Endothelial cell of umbilical vein (primary cell): ENCODE measurements around the gene VARS1. TPM values are rescaled to one million over a fixed set of nuclear protein-coding genes. Genes with fewer than 3 reads are reported as not detected.
"Not testable (repeated sequence)": the region's sequence is repeated elsewhere in the genome, so short reads cannot be mapped to it uniquely, and the experiment has no call there.

ENCODE experiments used
- BruUV-seq: library from RNA; stranded (reverse); fragments of 400-500 nt; replicated peaks from 2 replicates; lab custom pipeline; 2021; lab: Mats Ljungman, UMichigan
- CTCF ChIA-PET: fragments of 300-600, 350-600 bp; sonication (Branson Sonifier 250); formaldehyde crosslinking; loops from one replicate; lab custom pipeline; 2021; ENCODE audit warnings: antibody characterized with exemption, inconsistent platforms; lab: Charles Lee
- POLR2A ChIA-PET: fragments of 300-600, 350-600 bp; sonication (Branson Sonifier 250); formaldehyde crosslinking; loops from one replicate; lab custom pipeline; 2021; ENCODE audit warnings: antibody characterized with exemption, inconsistent platforms; lab: Charles Lee
- DNase-seq: peaks from one replicate; pipeline ENCODE4 v3.0.0-alpha.2; 2011; ENCODE audit warnings: low read depth, low spot score
- FAIRE-seq: peaks from 2 replicates; lab custom pipeline; 2011; peaks lifted over from hg19 to GRCh38; lab: Jason Lieb, UNC
- H2AFZ ChIP-seq: 2 replicates; pipeline ENCODE4 v1.6.0; 2012; ENCODE audit warnings: low read depth, low read length, control low read depth, inconsistent platforms
- H3K27ac ChIP-seq: 2 replicates; pipeline ENCODE4 v1.5.1; 2011; ENCODE audit warnings: low read depth, mild to moderate bottlenecking, control low read depth, low read length, moderate library complexity; ENCODE audit not compliant: insufficient read depth
- H3K27me3 ChIP-seq, 2 experiments: 2 replicates each; pipeline versions ENCODE4 v1.6.0 to v1.6.1; 2011; ENCODE audit warnings: low read length in 2 of 2, mixed read lengths in 1 of 2; ENCODE audit not compliant: control insufficient read depth in 2 of 2, insufficient read depth in 2 of 2
- H3K36me3 ChIP-seq, 2 experiments: 2 replicates in 1 of 2; 3 replicates in 1 of 2; pipeline ENCODE4 v1.5.1; 2011; ENCODE audit warnings: low read length in 2 of 2, mild to moderate bottlenecking in 1 of 2, moderate library complexity in 1 of 2; ENCODE audit not compliant: control insufficient read depth in 2 of 2, insufficient read depth in 2 of 2; ENCODE audit errors: extremely low read depth in 1 of 2
- H3K4me1 ChIP-seq: 3 replicates; pipeline ENCODE4 v1.5.1; 2011; ENCODE audit warnings: mild to moderate bottlenecking, low read length; ENCODE audit not compliant: control insufficient read depth, insufficient read depth; ENCODE audit errors: extremely low read depth
- H3K4me2 ChIP-seq: 2 replicates; pipeline ENCODE4 v1.6.1; 2011; ENCODE audit warnings: low read length, control low read depth, mixed read lengths; ENCODE audit not compliant: insufficient read depth
- H3K4me3 ChIP-seq, 3 experiments: fragments of 200-600 bp in 1 of 3; sonication (generic), shearing (Covaris generic) in 1 of 3; replicated peaks in 1 of 3; 2 replicates each; pipeline ENCODE4 v1.5.1; 2011 to 2016; ENCODE audit warnings: control low read depth in 3 of 3, low read length in 3 of 3, mild to moderate bottlenecking in 2 of 3, inconsistent platforms in 1 of 3, low read depth in 1 of 3, moderate library complexity in 1 of 3; ENCODE audit not compliant: insufficient read depth in 1 of 3
- H3K79me2 ChIP-seq: 2 replicates; pipeline ENCODE4 v1.6.0; 2012; ENCODE audit warnings: low read length, inconsistent platforms; ENCODE audit not compliant: control insufficient read depth, insufficient read depth
- H3K9ac ChIP-seq: replicated peaks from 2 replicates; pipeline ENCODE3; 2011; ENCODE audit warnings: low read length, control low read depth; ENCODE audit not compliant: insufficient read depth; ENCODE audit errors: extremely low read depth
- H3K9me1 ChIP-seq: replicated peaks from 3 replicates; pipeline ENCODE4 v1.6.0; 2011; ENCODE audit warnings: mild to moderate bottlenecking, low read length; ENCODE audit not compliant: control insufficient read depth, insufficient read depth; ENCODE audit errors: extremely low read depth
- H3K9me3 ChIP-seq: replicated peaks from 2 replicates; pipeline ENCODE4 v1.5.1; 2012; ENCODE audit warnings: low read length, inconsistent platforms; ENCODE audit not compliant: control insufficient read depth, insufficient read depth
- H4K20me1 ChIP-seq: replicated peaks from 2 replicates; pipeline ENCODE3; 2011; ENCODE audit warnings: mild to moderate bottlenecking, low read length; ENCODE audit not compliant: control insufficient read depth, insufficient read depth; ENCODE audit errors: extremely low read depth
- EZH2 ChIP-seq: IDR thresholded peaks from 2 replicates; pipeline ENCODE4 v1.6.1; 2012; ENCODE audit warnings: borderline replicate concordance, low read depth, mild to moderate bottlenecking, moderate library complexity, low read length, inconsistent platforms; ENCODE audit not compliant: severe bottlenecking
- FOS ChIP-seq: IDR thresholded peaks from 2 replicates; pipeline ENCODE4 v1.6.1; 2011; ENCODE audit warnings: mild to moderate bottlenecking, low read length, moderate library complexity, borderline replicate concordance; ENCODE audit not compliant: insufficient read depth
- GATA2 ChIP-seq: IDR thresholded peaks from 2 replicates; pipeline ENCODE4 v1.7.0; 2011; ENCODE audit warnings: low read depth, mild to moderate bottlenecking, moderate library complexity, mixed read lengths, low read length; ENCODE audit not compliant: insufficient read length, insufficient read depth
- JUN ChIP-seq: IDR thresholded peaks from 2 replicates; pipeline ENCODE4 v1.6.1; 2011; ENCODE audit warnings: borderline replicate concordance, low read depth; ENCODE audit not compliant: insufficient read length, insufficient read depth
- MYC ChIP-seq: IDR thresholded peaks from one replicate; pipeline ENCODE4 v1.6.1; 2011; ENCODE audit warnings: mild to moderate bottlenecking, low read depth, low read length
- POLR2A ChIP-seq: IDR thresholded peaks from 2 replicates; pipeline ENCODE4 v1.6.1; 2012; ENCODE audit warnings: low read depth, mild to moderate bottlenecking, control low read depth, low read length
- POLR2AphosphoS5 ChIP-seq: IDR thresholded peaks from 2 replicates; pipeline ENCODE4 v1.6.1; 2012; ENCODE audit warnings: low read depth, mild to moderate bottlenecking, control low read depth, low read length, moderate library complexity; ENCODE audit not compliant: insufficient read depth
- dilution Hi-C: fragments of 300-500 bp; cut with MboI; formaldehyde crosslinking; loops from one replicate; pipeline ENCODE4 v1.15.0; 2019; ENCODE audit warnings: low sequenced_read_pairs; ENCODE audit not compliant: extremely low pct_ligation_motif_present
- intact Hi-C: fragments of 100-400 bp; cut with micrococcal nuclease; formaldehyde crosslinking; loops from one replicate; pipeline ENCODE4 v1.10.0; 2022
- polyA plus RNA-seq, 4 experiments: library from polyadenylated mRNA; depleted of rRNA in 3 of 4; stranded (reverse) in 3 of 4; unstranded in 1 of 4; fragments of >200 nt; gene quantifications; 2 replicates each; pipeline versions ENCODE4 v1.2.1 to v1.2.3, GENCODE V29; 2011 to 2012; ENCODE audit warnings: missing spikeins in 1 of 4
- total RNA-seq: library from RNA; stranded (reverse); gene quantifications from 2 replicates; pipeline ENCODE4 v1.2.3, GENCODE V29; 2021
- TF ChIP-seq, protein P1 (sequence below), 2 donors: IDR thresholded peaks; 1 replicate in 1 of 2; 2 replicates in 1 of 2; pipeline ENCODE4 v1.5.1; 2011; ENCODE audit warnings: low read length in 2 of 2, mild to moderate bottlenecking in 2 of 2, moderate library complexity in 2 of 2, control low read depth in 1 of 2, inconsistent platforms in 1 of 2, low read depth in 1 of 2; ENCODE audit not compliant: insufficient read depth in 1 of 2; ENCODE audit errors: extremely low read depth in 1 of 2
- TF ChIP-seq, protein P2 (sequence below): IDR thresholded peaks from 2 replicates; pipeline ENCODE4 v1.6.1; 2011; ENCODE audit not compliant: insufficient read depth, insufficient read length

Gene VARS1
- total and polyA plus RNA-seq, 2 donors (not counting 3 experiments of a cell fraction or from before 2014, with no cell fraction given): 37.4 to 121 TPM

DNA sequence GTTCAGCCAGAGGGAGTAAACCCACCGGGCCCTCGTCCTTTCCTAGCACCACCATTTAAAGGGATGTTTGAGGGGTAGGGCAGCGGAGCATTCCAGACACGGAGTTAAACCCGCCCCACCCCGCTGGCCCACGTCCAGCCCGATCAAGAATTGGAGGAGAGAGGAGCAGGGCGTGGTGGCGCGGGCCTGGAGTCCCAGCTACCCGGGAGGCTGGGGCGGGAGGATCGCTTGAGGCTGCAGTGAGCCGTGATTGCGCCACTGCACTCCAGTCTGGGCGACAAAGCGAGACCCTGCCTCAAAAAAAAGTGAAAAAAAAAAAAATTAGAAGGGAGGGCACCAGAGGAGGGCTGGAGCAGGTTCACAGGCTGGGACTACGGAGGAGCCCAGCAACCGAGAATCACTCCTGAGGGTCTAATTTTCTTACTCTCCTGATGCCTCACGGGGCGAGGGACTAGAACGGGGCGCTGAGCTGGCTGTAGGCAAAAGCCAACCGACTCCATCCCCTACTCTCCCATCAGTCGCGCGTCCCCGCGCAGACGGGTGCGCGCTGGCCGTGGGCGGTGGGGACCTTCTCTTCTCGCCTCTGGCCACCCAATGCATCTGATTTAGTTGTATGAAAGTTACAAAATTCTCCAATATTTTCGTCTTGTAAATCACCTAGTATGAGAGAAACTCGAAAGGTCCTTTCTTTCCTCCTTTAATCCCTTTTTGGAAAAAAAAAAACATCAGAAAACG is 25.9 kb upstream of the VARS1 start:
- Histone ChIP-seq H2AFZ (peak overlapping the region; percentile 85), H3K79me2 (peaks cover 14% of the 10 kb centered on the region), H3K4me3 (peak overlapping the region; percentile 44 to 73 (median 50)), H3K27ac (peak overlapping the region; percentile 37), H3K4me1 (peaks cover 25% of the 10 kb centered on the region), H3K36me3 (no peaks in the 10 kb centered on the region), H3K9ac (peak overlapping the region; percentile 76), H3K9me1 (no peaks in the 10 kb centered on the region), H3K27me3 (no peaks in the 10 kb centered on the region), H3K9me3 (no peaks in the 10 kb centered on the region), H4K20me1 (no peaks in the 10 kb centered on the region), H3K4me2 (peak overlapping the region; percentile 72)
- TSS peak; percentile 40 for BruUV-seq
- POLR2A ChIA-PET: interaction anchor here (0.7 kb wide), 2 partner anchors 85 to 161 kb away, joined by 3 read pairs; partner anchors contain the start of genes C6orf47 and CLIC1
- dilution Hi-C loops: no loop called here
- DNase-seq (peak; percentile 69), FAIRE-seq (peak; percentile 40)
- TF ChIP-seq, protein P1, sequence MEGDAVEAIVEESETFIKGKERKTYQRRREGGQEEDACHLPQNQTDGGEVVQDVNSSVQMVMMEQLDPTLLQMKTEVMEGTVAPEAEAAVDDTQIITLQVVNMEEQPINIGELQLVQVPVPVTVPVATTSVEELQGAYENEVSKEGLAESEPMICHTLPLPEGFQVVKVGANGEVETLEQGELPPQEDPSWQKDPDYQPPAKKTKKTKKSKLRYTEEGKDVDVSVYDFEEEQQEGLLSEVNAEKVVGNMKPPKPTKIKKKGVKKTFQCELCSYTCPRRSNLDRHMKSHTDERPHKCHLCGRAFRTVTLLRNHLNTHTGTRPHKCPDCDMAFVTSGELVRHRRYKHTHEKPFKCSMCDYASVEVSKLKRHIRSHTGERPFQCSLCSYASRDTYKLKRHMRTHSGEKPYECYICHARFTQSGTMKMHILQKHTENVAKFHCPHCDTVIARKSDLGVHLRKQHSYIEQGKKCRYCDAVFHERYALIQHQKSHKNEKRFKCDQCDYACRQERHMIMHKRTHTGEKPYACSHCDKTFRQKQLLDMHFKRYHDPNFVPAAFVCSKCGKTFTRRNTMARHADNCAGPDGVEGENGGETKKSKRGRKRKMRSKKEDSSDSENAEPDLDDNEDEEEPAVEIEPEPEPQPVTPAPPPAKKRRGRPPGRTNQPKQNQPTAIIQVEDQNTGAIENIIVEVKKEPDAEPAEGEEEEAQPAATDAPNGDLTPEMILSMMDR (IDR thresholded peaks at IDR 0.05; ENCODE audit: extremely low read depth in 1 of 2, insufficient read depth in 1 of 2, low read depth in 1 of 2, low read length in 2 of 2): no peak
- TF ChIP-seq POLR2A: no peak
- TF ChIP-seq, protein P2, sequence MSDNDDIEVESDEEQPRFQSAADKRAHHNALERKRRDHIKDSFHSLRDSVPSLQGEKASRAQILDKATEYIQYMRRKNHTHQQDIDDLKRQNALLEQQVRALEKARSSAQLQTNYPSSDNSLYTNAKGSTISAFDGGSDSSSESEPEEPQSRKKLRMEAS: no peak
- TF ChIP-seq JUN: no peak
- TF ChIP-seq GATA2: no peak
- TF ChIP-seq EZH2: no peak
- no peak for TF ChIP-seq FOS
- no peak for TF ChIP-seq POLR2AphosphoS5
- TF ChIP-seq MYC: no peak
- intact Hi-C loops: no loop called here
- CTCF ChIA-PET: interaction anchor here (0.8 to 2.6 kb wide), 6 partner anchors 9 to 159 kb away, joined by 3 to 10 read pairs (median 4); partner anchors contain the start of genes LSM2 and VARS1

DNA sequence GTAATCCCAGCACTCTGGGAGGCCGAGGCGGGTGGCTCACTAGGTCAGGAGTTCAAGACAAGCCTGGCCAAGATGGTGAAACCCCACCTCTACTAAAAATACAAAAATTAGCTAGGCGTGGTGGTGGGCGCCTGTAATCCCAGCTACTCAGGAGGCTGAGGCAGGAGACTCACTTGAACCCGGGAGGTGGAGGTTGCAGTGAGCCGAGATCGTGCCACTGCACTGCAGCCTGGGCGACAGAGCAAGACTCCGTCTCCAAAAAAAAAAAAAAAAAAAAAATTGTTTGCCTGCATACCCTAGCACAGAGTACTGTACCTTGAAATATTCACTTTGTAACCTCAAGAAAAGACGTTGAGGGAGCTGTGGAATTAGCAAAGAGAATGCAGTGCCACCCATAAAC is 24.8 kb upstream of the VARS1 start:
- FAIRE-seq, H4K20me1 ChIP-seq, dilution Hi-C loops, H3K9ac ChIP-seq, H3K36me3 ChIP-seq, intact Hi-C loops, DNase-seq, CTCF ChIA-PET, H3K9me3 ChIP-seq, H3K27me3 ChIP-seq, BruUV-seq, H3K4me3 ChIP-seq, H3K4me2 ChIP-seq, POLR2A ChIA-PET, H3K27ac ChIP-seq, H2AFZ ChIP-seq, H3K9me1 ChIP-seq: not testable (repeated sequence)
- H3K79me2 ChIP-seq: peaks cover 16% of the 10 kb centered on the region
- H3K4me1 ChIP-seq: peaks cover 24% of the 10 kb centered on the region
